Mesodermal cell (in vitro differentiated cells): ENCODE results near the gene ZNF583. TPM values are rescaled to one million over a fixed set of nuclear protein-coding genes. Genes with fewer than 3 reads are reported as not detected.

Experiments
- H3K27ac ChIP-seq: 2 replicates; pipeline ENCODE4 v1.7.0; 2013; ENCODE audit warnings: mild to moderate bottlenecking, low read depth, low read length, moderate library complexity; ENCODE audit not compliant: severe bottlenecking
- H3K36me3 ChIP-seq: 2 replicates; pipeline ENCODE4 v1.7.1; 2013; ENCODE audit warnings: mild to moderate bottlenecking, low read length, moderate library complexity; ENCODE audit not compliant: control insufficient read depth, insufficient read depth
- H3K4me1 ChIP-seq: one replicate; pipeline ENCODE4 v1.7.1; 2013; ENCODE audit warnings: mild to moderate bottlenecking, low read length; ENCODE audit not compliant: insufficient read depth, control insufficient read depth, poor library complexity, severe bottlenecking
- H3K4me3 ChIP-seq: 2 replicates; pipeline ENCODE4 v1.7.0; 2013; ENCODE audit warnings: low read length, control low read depth, mild to moderate bottlenecking; ENCODE audit not compliant: insufficient read depth, poor library complexity, severe bottlenecking; ENCODE audit errors: extremely low read depth
- H3K9me3 ChIP-seq: 2 replicates; pipeline ENCODE4 v1.7.1; 2013; ENCODE audit warnings: mild to moderate bottlenecking, low read length, moderate library complexity; ENCODE audit not compliant: control insufficient read depth
- WGBS, 2 experiments: methylation state at CpG; one replicate each; pipeline ENCODE4 v1.1.5; 2013; ENCODE audit warnings: missing lambda C conversion rate in 2 of 2; ENCODE audit not compliant: insufficient coverage in 2 of 2; 5-methylcytosine and 5-hydroxymethylcytosine counted together
- polyA plus RNA-seq, 2 experiments: library from polyadenylated mRNA; stranded (reverse); fragments of 50-300 nt; gene quantifications; one replicate each; pipeline ENCODE4 v1.2.3, GENCODE V29; 2013

ZNF583 gene
- 2.8 TPM for polyA plus RNA-seq (2013, experiment 1 of 2)
- polyA plus RNA-seq (2013, experiment 2 of 2) = 3.3 TPM

DNA sequence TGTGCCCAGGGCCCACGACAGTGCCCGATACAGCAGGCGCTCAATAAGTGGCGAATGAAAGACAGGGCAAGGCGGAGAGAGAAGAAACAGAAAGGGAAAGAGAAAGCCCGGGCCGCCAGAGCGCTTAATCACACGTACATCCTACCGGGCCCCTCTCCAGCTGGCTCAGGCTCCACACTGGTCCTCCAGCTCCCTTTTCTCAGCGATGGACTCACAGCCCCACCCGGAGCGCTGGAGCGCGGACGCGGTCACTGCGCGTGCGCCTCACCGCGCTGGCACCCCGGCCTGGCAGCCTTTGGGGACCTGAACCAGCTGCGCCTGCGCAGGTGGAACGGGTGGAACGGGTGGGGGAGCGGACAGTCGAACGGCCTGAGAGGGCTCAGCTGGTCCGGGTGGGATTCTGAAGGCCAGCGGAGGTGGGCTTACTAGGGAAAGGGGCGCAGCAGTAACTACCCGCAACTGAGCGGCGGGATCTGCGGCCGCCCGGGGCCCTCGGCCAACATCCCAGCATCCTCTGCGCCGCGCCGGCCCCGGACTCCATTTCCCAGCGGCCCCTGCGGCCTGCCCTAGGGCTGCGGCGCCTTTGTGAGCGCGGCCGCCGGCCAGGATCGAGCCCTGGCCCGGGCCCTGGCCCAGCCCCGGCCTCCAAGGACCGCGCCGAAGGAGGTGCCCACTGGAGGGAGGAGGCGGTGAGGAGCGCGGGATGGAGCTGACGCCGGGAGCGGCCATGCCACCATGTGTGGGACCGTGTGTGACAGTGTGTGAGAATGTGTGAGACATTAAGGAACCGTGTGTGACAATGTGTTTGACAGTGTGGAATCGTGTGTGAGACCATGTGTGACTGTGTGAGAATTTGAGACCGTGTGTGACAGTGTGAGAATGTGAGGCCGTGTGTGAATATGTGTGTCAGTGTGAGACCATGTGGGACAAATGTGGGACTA lies at the start of gene ZNF583:
Gene ZNF583, plus strand, starts transcription at position 569 of the 941 bp plus-strand sequence. CDS start 2,783 bp downstream, outside the sequence.
- H3K4me1 ChIP-seq = no peaks in the 10 kb centered on the region
- peaks cover 26% of the 10 kb centered on the region for H3K36me3 ChIP-seq
- peaks cover 51% of the 10 kb centered on the region for H3K9me3 ChIP-seq
- H3K4me3 ChIP-seq = peak within 1 kb of the TSS; percentile 68
- 2 to 7% methylated on average over 38 to 52 of the region's 70 CpGs for WGBS, 2 experiments
- H3K27ac ChIP-seq = peak within 1 kb of the TSS; percentile 88

DNA sequence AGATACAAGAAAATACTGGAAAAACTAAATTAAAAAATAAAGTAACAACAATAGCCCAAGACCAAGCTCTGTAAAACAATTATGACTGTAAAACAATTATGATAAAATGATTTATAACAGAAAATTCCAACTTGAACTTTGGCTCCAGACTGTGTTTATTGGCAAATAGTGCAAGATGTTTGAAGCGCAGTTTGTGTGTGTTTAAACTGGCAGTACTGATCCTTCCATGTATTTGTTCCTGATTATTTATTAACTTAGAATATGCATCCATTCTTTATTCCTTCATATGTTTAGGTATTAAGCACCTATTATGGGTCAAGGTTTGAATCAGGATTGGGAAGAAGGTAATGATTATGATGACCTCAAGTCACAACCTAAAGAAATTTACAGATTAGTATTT lies 48.6 kb upstream of the ZNF583 start:
- Histone ChIP-seq H3K27ac (no peak overlapping the region), H3K4me1 (no peaks in the 10 kb centered on the region), H3K4me3 (no peak overlapping the region), H3K9me3 (peaks cover 5% of the 10 kb centered on the region), H3K36me3 (no peaks in the 10 kb centered on the region)
- no CpG with 5 or more reads among the region's 1 CpG for WGBS, 2 experiments

DNA sequence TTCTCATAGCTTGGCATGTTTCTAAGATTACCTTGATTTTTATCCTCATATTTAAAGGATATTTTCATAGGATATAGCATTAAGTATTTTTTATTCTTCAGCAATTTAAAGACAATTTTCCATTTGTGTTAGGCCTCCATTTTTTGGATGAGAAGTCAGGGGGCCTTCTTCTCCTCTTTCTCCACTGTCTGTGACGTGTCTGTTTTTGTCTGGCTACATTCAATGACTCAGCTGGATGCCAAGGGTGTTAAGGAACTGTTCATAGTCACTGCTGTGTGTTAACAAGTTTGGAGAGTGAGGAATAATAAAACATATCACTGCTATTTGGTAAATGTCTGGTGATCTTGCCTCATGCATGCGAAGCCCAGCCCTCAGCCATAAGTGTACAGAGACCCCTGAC lies 47.2 kb upstream of the ZNF583 start:
- no peak overlapping the region for H3K27ac ChIP-seq
- 80% methylated on average over 1 of the region's 2 CpGs; no CpG with 5 or more reads in 1 of the 2 experiments for WGBS, 2 experiments
- H3K9me3 ChIP-seq = peaks cover 5% of the 10 kb centered on the region
- no peaks in the 10 kb centered on the region for H3K36me3 ChIP-seq
- no peaks in the 10 kb centered on the region for H3K4me1 ChIP-seq
- H3K4me3 ChIP-seq = no peak overlapping the region

DNA sequence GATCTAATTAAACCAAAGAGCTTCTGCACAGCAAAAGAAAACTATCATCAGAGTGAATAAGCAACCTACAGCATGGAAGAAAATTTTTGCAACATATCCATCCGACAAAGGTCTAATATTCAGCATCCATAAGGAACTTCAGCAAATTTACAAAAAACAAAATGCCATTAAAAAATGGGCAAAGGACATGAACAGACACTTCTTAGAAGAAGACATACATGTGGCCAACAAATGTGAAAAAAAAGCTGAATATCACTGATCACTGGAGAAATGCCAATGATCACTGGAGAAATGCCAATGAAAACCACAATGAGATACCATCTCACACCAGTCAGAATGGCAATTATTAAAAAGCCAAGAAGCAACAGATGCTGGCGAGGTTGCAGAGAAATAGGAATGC lies 43.3 kb upstream of the ZNF583 start:
- Histone ChIP-seq H3K4me3 (no peak overlapping the region), H3K4me1 (no peaks in the 10 kb centered on the region), H3K27ac (no peak overlapping the region), H3K9me3 (peaks cover 3% of the 10 kb centered on the region), H3K36me3 (no peaks in the 10 kb centered on the region)
- WGBS, 2 experiments = 56 to 83% methylated on average over 1 of the region's 2 CpGs

DNA sequence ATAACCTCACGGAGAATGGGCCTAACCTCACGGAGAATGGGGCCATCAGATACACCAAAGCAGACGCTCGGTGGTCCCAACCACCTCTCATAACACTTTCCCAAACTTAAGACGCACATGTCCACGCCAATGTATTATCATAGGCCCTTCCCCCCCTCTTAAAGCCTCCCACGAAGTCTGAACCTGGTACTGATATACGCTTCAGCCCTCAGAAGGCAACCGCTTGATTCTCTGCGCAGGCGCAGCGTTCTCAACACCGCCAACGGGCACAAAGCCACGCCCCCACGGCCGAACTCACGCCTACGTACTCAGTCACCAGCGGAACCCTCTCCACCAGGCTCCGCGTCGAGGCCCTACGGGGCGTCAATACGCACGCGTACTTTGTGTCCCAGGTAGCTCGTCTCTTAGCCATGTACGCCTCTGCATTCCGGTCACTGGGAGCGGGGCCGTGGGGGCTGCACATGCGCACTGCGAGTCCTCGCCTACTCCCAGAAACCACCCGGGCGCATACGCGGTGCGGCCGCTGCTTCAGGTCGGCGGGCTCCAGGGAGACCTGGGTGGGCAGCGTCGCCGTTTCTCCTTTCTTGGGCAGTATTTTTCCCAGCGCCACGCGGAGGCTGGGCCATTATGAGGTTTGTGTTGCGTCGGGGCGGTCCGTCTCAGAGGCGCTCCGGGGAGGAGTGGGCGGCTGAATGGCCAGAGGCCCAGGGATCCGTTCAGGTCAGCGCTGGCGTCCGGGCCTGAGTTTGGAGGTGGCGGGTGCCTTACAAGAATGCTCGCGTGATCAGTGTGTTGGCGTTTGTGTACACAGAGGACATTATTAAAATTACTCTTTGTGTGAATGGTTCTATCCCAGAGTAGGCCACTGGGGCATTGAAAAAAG lies 36.1 kb upstream of the ZNF583 start:
- no peaks in the 10 kb centered on the region for H3K4me1 ChIP-seq
- peak overlapping the region; percentile 86 for H3K27ac ChIP-seq
- peak overlapping the region; percentile 59 for H3K4me3 ChIP-seq
- peaks cover 21% of the 10 kb centered on the region for H3K9me3 ChIP-seq
- WGBS, 2 experiments = 12 to 21% methylated on average over 35 to 54 of the region's 65 CpGs
- peaks cover 38% of the 10 kb centered on the region for H3K36me3 ChIP-seq

DNA sequence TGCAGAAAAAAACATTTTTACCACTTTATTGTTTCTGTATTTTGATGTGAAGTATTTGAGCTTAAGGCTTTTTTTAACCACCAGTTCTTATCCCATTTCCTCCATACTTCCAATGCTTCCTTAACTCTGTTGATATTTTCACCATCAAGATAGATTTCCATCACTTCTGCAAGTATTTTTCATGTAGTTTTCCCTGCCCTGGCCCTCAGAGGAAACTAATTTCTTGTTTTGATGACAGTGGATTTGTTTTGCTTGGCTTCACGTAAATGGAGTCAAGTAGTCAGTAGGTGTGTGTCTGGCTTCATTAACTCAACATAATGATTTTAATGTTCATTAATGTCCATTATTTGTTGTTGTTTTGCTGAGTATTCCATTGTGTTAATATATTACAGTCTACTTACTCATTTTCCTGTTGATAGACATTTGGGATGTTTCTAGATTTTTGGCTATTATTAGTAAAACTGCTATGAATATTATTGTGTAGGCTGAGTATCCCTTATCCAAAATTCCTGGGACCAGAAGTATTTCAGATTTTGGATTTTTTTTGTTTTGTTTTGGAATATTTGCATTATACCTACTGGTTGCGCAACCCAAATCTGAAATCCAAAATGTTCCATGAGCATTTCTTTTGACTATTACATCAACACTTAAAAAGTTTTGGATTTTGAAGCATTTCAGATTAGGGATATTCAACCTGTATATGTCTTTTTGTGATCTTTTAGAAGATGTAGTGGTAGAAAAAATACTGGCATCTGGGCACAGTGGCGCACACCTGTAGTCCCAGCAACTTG lies 34.1 kb upstream of the ZNF583 start:
- H3K9me3 ChIP-seq = peaks cover 41% of the 10 kb centered on the region
- no peaks in the 10 kb centered on the region for H3K4me1 ChIP-seq
- H3K27ac ChIP-seq = no peak overlapping the region
- WGBS, 2 experiments = 67 to 88% methylated on average over 1 of the region's 3 CpGs
- no peak overlapping the region for H3K4me3 ChIP-seq
- H3K36me3 ChIP-seq = peaks cover 58% of the 10 kb centered on the region

DNA sequence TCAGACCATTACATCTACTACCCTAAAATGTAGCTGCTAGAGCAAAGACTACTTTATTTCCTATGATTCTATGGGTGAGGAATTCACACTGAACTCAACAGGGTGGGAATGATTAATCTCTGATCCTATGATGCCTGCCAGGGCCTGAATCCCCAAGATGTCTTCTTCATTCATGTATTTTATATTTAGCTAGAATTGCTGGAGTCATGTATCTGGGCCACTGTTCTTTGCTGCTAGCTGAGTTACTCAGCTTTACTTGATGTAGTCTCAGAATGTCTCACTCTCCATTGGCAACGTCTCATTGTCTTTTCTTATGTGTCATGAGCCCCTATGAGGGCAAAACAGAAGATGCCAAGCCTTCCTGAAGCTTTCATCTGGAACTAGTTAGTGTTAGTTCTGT lies 31.9 kb upstream of the ZNF583 start:
- Histone ChIP-seq H3K9me3 (peaks cover 61% of the 10 kb centered on the region), H3K36me3 (peaks cover 80% of the 10 kb centered on the region)
- WGBS, 2 experiments = 44% methylated on average over 1 of the region's 1 CpG; no CpG with 5 or more reads in 1 of the 2 experiments

DNA sequence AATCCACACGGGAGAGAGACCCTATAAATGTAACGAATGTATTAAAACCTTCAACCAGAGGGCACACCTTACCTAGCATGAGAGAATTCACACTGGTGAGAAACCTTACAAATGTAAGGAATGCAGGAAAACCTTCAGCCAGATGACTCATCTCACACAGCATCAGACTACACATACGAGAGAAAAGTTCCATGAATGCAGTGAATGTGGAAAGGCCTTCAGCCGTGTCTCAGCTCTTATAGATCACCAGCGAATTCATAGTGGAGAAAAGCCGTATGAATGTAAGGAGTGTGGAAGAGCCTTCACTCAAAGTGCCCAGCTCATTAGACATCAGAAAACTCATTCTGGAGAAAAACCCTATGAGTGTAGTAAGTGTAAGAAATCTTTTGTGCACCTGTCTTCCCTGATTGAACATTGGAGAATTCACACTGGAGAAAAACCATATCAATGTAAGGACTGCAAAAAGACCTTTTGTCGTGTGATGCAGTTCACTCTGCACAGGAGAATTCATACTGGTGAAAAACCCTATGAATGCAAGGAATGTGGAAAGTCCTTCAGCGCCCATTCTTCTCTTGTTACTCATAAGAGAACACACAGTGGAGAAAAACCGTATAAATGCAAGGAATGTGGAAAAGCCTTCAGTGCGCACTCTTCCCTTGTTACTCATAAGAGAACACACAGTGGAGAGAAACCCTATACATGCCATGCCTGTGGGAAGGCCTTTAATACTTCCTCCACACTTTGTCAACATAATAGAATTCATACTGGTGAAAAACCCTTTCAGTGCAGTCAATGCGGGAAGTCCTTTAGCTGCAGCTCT lies 26.8 kb upstream of the ZNF583 start:
- H3K4me1 ChIP-seq = no peaks in the 10 kb centered on the region
- no peak overlapping the region for H3K4me3 ChIP-seq
- peak overlapping the region; percentile 74 for H3K27ac ChIP-seq
- WGBS, 2 experiments = 86 to 100% methylated on average over 5 to 6 of the region's 11 CpGs
- peaks cover 72% of the 10 kb centered on the region for H3K36me3 ChIP-seq
- peaks cover 89% of the 10 kb centered on the region for H3K9me3 ChIP-seq

More for the DNA sequence above, 31.9 kb upstream of the ZNF583 start:
- Histone ChIP-seq H3K4me1 (no peaks in the 10 kb centered on the region), H3K27ac (no peak overlapping the region), H3K4me3 (no peak overlapping the region)

DNA sequence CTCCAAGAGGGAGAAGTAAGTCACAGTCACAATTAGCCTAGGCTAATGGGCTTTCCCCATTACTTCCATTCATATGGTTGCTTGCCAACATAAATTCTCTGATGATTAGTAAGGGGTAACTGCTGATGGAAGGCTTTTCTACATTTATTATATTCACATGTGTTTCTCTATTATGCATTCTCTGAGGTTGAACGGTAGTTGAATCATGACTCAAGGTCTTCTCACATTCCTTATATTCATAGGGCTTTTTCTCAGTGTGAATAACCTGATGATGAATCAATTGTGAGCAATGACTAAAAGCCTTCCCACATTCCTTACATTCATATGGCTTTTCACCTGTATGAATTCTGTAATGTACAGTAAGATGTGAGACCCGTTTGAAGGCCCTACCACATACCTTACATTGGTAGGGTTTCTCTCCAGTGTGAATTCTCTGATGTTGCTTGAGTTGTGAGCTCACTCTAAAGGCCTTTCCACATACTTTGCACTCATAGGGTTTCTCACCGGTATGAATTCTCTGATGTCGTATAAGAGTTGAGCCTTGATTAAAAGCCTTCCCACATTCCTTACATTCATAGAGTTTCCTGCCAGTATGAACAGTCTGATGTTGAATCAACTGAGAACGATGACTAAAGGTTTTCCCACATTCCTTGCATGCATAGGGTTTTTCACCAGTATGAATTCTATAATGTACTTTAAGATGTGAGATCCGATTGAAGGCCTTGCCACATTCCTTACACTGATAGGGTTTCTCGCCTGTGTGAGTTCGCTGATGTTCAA lies 20.1 kb upstream of the ZNF583 start:
- peaks cover 18% of the 10 kb centered on the region for H3K36me3 ChIP-seq

More for the DNA sequence above, 20.1 kb upstream of the ZNF583 start:
- no peaks in the 10 kb centered on the region for H3K4me1 ChIP-seq
- H3K4me3 ChIP-seq = no peak overlapping the region
- no peak overlapping the region for H3K27ac ChIP-seq
- 86 to 91% methylated on average over 2 to 7 of the region's 8 CpGs for WGBS, 2 experiments
- H3K9me3 ChIP-seq = peaks cover 72% of the 10 kb centered on the region
